Right lobe of liver (tissue), 6 donors: ENCODE measurements around the gene USP30. TPM values are rescaled to one million over a fixed set of nuclear protein-coding genes. Genes with fewer than 3 reads are reported as not detected.
A peak's percentile ranks its signal among the peaks of the same experiment; 100 is the strongest.

Experiments
- ATAC-seq, 4 donors: fragments of 200-7000 bp; cut with Tn5 transposase; one replicate each; pipeline ENCODE4 v1.9.1; 2020; ENCODE audit warnings: mild to moderate bottlenecking in 4 of 4, moderate library complexity in 4 of 4
- DNase-seq, 3 donors: peaks; one replicate each; pipeline ENCODE4 v3.0.0-alpha.2; 2020
- H3K27ac ChIP-seq, 3 donors: fragments of 200-600 bp; one replicate each; pipeline ENCODE4 v1.8.0; 2022
- H3K27me3 ChIP-seq, 2 donors: fragments of 200-600 bp; one replicate each; pipeline ENCODE4 v1.8.0; 2022
- H3K36me3 ChIP-seq, 4 donors: fragments of 200-600 bp; sonication (generic) in 1 of 4; one replicate each; pipeline versions ENCODE4 v1.5.1 to v1.8.0; 2017 to 2022; ENCODE audit warnings: control low read depth in 1 of 4
- H3K4me1 ChIP-seq, 4 donors: fragments of 200-600 bp; sonication (generic) in 1 of 4; one replicate each; pipeline versions ENCODE4 v1.5.1 to v1.8.0; 2017 to 2022; ENCODE audit warnings: control low read depth in 1 of 4
- H3K4me3 ChIP-seq, 3 donors: fragments of 200-600 bp; one replicate each; pipeline ENCODE4 v1.8.0; 2022
- H3K9me3 ChIP-seq, 4 donors: fragments of 200-600 bp; sonication (generic) in 1 of 4; one replicate each; pipeline versions ENCODE4 v1.5.1 to v1.8.0; 2017 to 2022; ENCODE audit warnings: control low read depth in 1 of 4
- CTCF ChIP-seq, 4 donors: fragments of 200-600 bp in 3 of 4; fragments of 450-650 bp in 1 of 4; IDR thresholded peaks; one replicate each; pipeline versions ENCODE4 v1.5.1 to v1.8.0; 2016 to 2022; ENCODE audit warnings: antibody characterized with exemption in 4 of 4, mild to moderate bottlenecking in 2 of 4
- POLR2A ChIP-seq: fragments of 450-650 bp; IDR thresholded peaks from one replicate; pipeline ENCODE4 v1.6.1; 2017; ENCODE audit warnings: antibody characterized with exemption, mild to moderate bottlenecking
- WGBS: methylation state at CpG from one replicate; pipeline ENCODE4 v1.1.6; 2018; ENCODE audit warnings: low coverage, low lambda C conversion rate; ENCODE audit not compliant: insufficient coverage; ENCODE audit errors: missing lambda C conversion rate; 5-methylcytosine and 5-hydroxymethylcytosine counted together
- intact Hi-C, 2 donors: fragments of 100-400 bp; cut with DNase I; formaldehyde crosslinking; loops; one replicate each; pipeline versions ENCODE4 v1.11.2 to v1.14.1; 2022
- total RNA-seq, 6 experiments: library from RNA; depleted of rRNA in 2 of 6; stranded (reverse); fragments of >200 nt in 2 of 6; fragmentation: NEBNext Ultra II Directional in 3 of 6; extraction: Animal tissue kit (Norgen Biotek cat#: 25700) in 3 of 6; gene quantifications; one replicate each; pipeline versions ENCODE4 v1.1.0 to v1.2.4, GENCODE V29; 2016 to 2023
- donor health status: DM: no; HTN: yes; CAD: no.
- donor health status: DM: no; HTN: no; CAD: no.
- donor health status: DM: no; HTN: no; CAD: no.
- donor health status: DM: no; HTN: yes; CAD: no.
- donor health status: DM: no; HTN: yes; CAD: no.

Gene USP30
- total RNA-seq, 6 experiments from 2014 or later, result 6.4 to 17.6 (median 11.0) TPM

GRCh38 chr12:109092497-109093021, 40.2 kb downstream of the USP30 start:
- no peak for TF ChIP-seq POLR2A
- TF ChIP-seq CTCF (IDR thresholded peaks at IDR 0.05), result no peak
- WGBS, result 19% methylated on average over 6 of the region's 6 CpGs
- Histone ChIP-seq H3K4me1 (peaks cover 0 to 43% (median 5%) of the 10 kb centered on the region in 4 donors), H3K4me3 (peak overlapping the region; percentile 40 to 65 (median 55)), H3K36me3 (peaks cover 0 to 11% (median 4%) of the 10 kb centered on the region in 4 donors), H3K9me3 (no peaks in the 10 kb centered on the region), H3K27me3 (no peaks in the 10 kb centered on the region), H3K27ac (peak overlapping the region in 2 of 3 donors; percentile 65)
- intact Hi-C loops, result loop anchor here in 1 of 2 donors (5.0 kb wide), 1 partner anchor 40 kb away; the partner anchor contains the start of gene USP30
- ATAC-seq (no peak), DNase-seq (no peak)

- Histone ChIP-seq H3K27me3 (no peaks in the 10 kb centered on the region), H3K27ac (peak within 1 kb of the TSS; percentile 36 to 65 (median 65)), H3K4me1 (peaks cover 0 to 37% (median 2%) of the 10 kb centered on the region in 4 donors), H3K36me3 (peaks cover 0 to 9% (median 4%) of the 10 kb centered on the region in 4 donors), H3K9me3 (no peaks in the 10 kb centered on the region), H3K4me3 (peak within 1 kb of the TSS; percentile 40 to 65 (median 55))
- DNase-seq (peak; percentile 94), ATAC-seq (peak; percentile 82 to 84 (median 83))
- TF ChIP-seq CTCF (IDR thresholded peaks at IDR 0.05) (peak; percentile 98 to 99 (median 98)), POLR2A (peak; percentile 77)
- 2% methylated on average over 25 of the region's 45 CpGs for WGBS
- intact Hi-C loops, result loop anchor here in 1 of 2 donors (5.0 kb wide), 1 partner anchor 41 kb away; the partner anchor contains the start of gene USP30
These were observed 40.9 kb downstream of the USP30 start, which contains the start of gene ALKBH2 for GRCh38 chr12:109093022-109093918. Gene ALKBH2, minus strand, starts transcription at chr12:109093472. Its CDS starts 686 bp downstream, at chr12:109092786.

GRCh38 chr12:109097140-109097434, 44.7 kb downstream of the USP30 start:
- peaks cover 0 to 28% (median 7%) of the 10 kb centered on the region in 4 donors for H3K4me1 ChIP-seq
- no peaks in the 10 kb centered on the region for H3K9me3 ChIP-seq
- no peaks in the 10 kb centered on the region for H3K27me3 ChIP-seq
- ATAC-seq (no peak), DNase-seq (no peak)
- WGBS, result 42% methylated on average over 11 of the region's 11 CpGs
- peaks cover 0 to 4% (median 0%) of the 10 kb centered on the region in 4 donors for H3K36me3 ChIP-seq
- no peak overlapping the region for H3K27ac ChIP-seq
- intact Hi-C loops, result no loop called here
- H3K4me3 ChIP-seq, result no peak overlapping the region
- no peak for TF ChIP-seq CTCF (IDR thresholded peaks at IDR 0.05)

- H3K27ac ChIP-seq, result peak within 1 kb of the TSS; percentile 55 to 79 (median 66)
- H3K4me1 ChIP-seq, result peaks cover 0 to 23% (median 7%) of the 10 kb centered on the region in 4 donors
- ATAC-seq, result peak; percentile 90 to 93 (median 92)
- peak; percentile 97 to 99 (median 98) for DNase-seq
- H3K36me3 ChIP-seq, result peaks cover 0 to 9% (median 1%) of the 10 kb centered on the region in 4 donors
- no peak for TF ChIP-seq CTCF (IDR thresholded peaks at IDR 0.05)
- no peak for TF ChIP-seq POLR2A
- intact Hi-C loops, result no loop called here
- H3K27me3 ChIP-seq, result no peaks in the 10 kb centered on the region
- 2% methylated on average over 9 of the region's 71 CpGs for WGBS
- H3K9me3 ChIP-seq, result no peaks in the 10 kb centered on the region
- H3K4me3 ChIP-seq, result peak within 1 kb of the TSS; percentile 81 to 93 (median 86)
These were observed 45.2 kb downstream of the USP30 start, which contains the start of gene UNG for GRCh38 chr12:109097435-109098182. Gene UNG, plus strand, starts transcription at chr12:109097597. Its CDS starts 83 bp downstream, at chr12:109097680.
